ENCODE results near the gene CCDC70.

DNA sequence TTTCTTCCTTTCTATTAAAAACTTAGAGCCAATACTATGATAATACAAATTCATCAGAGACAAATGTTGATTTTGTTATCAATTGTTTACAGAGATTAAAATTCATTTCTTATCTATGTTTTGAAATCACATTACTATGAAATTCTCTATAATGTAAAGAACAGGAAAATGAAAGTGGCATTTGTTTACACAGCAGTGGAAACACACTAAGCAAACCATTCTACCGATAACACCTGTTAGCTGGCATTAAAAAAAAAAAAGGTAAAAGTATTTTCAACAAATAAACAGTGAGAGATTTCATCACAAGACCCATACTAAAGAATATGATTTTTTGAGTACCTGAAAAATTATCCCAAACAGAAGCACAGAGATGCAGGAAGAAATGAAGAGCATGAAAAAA, 4.8 kb upstream of the CCDC70 start:
- TF ChIP-seq, protein P1, sequence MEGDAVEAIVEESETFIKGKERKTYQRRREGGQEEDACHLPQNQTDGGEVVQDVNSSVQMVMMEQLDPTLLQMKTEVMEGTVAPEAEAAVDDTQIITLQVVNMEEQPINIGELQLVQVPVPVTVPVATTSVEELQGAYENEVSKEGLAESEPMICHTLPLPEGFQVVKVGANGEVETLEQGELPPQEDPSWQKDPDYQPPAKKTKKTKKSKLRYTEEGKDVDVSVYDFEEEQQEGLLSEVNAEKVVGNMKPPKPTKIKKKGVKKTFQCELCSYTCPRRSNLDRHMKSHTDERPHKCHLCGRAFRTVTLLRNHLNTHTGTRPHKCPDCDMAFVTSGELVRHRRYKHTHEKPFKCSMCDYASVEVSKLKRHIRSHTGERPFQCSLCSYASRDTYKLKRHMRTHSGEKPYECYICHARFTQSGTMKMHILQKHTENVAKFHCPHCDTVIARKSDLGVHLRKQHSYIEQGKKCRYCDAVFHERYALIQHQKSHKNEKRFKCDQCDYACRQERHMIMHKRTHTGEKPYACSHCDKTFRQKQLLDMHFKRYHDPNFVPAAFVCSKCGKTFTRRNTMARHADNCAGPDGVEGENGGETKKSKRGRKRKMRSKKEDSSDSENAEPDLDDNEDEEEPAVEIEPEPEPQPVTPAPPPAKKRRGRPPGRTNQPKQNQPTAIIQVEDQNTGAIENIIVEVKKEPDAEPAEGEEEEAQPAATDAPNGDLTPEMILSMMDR (IDR thresholded peaks at IDR 0.05): no peak
- no peak for TF ChIP-seq POLR2A (IDR thresholded peaks at IDR 0.05)
